Raji (cell line): ENCODE results near the gene TGM3.

Experiments used
- POLR2A ChIP-seq: IDR thresholded peaks from 2 replicates; pipeline ENCODE4 v1.6.1; 2011; ENCODE audit warnings: low read depth, low read length, control low read depth; ENCODE audit not compliant: insufficient read depth

Gene TGM3

DNA sequence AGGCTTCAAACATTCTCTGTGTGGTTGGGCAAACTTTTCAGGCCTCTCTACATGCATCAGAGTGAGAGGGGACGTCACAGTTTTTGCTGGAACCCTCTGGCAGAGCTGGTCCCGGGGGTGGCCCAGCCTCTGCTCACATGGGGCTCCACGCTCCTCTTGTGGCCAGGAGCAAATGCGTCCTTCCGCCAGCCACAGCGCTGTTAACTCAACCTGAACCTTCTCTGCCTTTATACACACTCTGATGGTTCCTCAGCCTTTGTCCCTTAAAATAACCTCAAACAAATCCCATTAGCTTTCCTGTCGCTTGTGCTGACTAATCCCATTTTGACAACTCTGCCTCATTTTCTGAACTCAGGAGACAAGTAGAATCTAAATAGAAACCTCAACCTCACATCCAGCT, 45.5 kb downstream of the TGM3 start:
- TF ChIP-seq POLR2A, result no peak

GRCh38 chr20:2342243-2342642, 46.4 kb downstream of the TGM3 start:
- no peak for TF ChIP-seq POLR2A

DNA sequence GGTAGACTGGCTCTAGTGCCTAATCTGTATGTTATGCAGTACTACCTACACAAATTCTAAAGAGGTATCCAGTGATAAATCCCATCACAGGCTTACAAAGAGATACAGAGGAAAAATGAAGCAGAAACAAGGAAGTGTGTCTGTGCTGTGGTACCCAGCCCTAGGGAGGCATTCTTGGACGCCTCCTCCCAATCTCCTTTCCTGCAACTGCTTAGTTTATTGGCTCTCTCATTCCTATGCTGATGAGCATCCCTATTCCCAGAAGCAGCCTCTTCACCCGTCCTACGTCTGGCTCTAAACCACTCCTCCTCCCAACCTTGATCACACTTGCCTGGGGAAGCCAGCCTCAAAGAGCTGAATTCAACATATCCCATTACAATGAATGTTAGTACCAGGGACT, 50.4 kb downstream of the TGM3 start:
- TF ChIP-seq POLR2A, result no peak

GRCh38 chr20:2348336-2348735, 52.5 kb downstream of the TGM3 start:
- no peak for TF ChIP-seq POLR2A

DNA sequence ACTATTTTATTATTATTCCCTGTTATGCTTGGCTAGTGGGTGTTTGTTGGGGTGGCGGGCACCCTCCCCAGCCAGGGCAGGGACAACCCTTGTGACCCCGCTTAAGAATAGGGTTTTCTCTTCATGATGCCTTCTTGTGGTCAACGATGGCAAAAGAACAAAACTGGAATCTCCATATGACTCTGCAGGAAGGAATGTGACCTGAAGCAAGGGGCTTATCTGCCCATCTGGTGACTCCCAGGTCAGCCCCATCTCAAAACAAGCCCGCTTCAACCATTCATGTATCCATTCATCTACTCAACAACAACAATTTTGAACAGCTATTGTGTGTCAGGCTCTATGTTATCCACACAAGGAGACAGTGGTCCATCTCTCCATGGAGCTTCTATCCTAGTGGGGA, 54.0 kb downstream of the TGM3 start:
- TF ChIP-seq POLR2A, result no peak

- TF ChIP-seq POLR2A, result no peak
Observed at GRCh38 chr20:2350606-2351005, 54.8 kb downstream of the TGM3 start.

DNA sequence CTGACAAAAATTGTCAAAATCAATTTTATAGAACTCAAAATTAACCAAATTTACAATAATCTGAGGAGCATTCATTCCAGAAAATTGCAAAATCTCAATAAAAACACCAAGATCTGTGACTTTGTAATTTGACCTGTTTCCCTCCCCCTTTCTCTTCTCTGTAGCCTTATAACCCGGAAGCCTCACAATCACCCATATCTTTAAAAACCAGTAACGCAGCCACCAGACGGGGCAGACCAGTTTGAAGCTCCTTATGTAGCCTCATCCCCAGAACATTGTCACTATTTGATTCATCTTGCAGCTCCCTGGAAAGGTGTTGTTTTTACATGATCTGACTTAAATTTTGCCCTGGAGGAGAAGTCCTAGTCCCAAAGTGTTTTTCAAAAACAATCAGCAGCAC, 57.4 kb downstream of the TGM3 start:
- no peak for TF ChIP-seq POLR2A

DNA sequence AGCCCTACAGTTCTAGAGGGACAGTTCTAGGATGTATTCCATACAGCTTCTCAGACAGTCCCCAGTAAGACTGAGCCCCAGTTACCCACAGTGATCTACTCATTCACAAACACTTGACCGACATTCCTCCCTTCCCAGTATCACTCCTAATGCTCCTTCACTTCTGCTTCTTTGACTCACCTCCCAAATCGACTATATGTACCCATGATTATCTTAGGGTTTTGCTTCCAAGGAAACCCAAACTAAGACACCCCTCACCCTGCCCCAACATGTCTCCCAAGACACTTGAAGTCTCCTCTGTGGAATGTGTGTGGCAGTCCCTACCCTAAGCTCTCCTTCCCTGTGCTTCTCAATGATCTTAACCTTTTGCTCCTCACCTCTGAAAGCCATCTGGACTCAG, 61.3 kb downstream of the TGM3 start:
- TF ChIP-seq POLR2A, result no peak

GRCh38 chr20:2358006-2358405, 62.2 kb downstream of the TGM3 start:
- no peak for TF ChIP-seq POLR2A

GRCh38 chr20:2361035-2361593, 65.3 kb downstream of the TGM3 start:
- no peak for TF ChIP-seq POLR2A

DNA sequence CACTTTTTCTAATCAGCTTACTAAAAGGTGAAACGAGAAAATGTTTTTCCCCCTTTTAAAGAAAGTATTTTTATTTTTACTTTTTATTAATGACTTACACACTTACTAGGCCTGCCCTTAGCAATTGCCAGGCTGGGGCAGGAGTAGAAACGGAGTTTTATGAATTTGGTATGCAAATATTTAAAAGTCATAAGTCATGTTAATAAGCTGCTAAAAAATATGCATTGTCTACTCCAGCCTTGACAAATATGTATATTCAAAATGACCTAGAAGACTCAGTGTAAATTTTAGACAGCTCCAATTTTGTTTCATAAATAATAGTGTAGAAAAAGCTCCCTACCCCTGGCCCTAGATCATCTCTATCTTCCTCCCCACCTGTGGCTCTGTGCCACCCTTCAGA, 67.4 kb downstream of the TGM3 start:
- TF ChIP-seq POLR2A, result no peak

GRCh38 chr20:2363587-2363986, 67.8 kb downstream of the TGM3 start:
- no peak for TF ChIP-seq POLR2A

- TF ChIP-seq POLR2A, result no peak
Observed at GRCh38 chr20:2364044-2364443, 68.2 kb downstream of the TGM3 start.

DNA sequence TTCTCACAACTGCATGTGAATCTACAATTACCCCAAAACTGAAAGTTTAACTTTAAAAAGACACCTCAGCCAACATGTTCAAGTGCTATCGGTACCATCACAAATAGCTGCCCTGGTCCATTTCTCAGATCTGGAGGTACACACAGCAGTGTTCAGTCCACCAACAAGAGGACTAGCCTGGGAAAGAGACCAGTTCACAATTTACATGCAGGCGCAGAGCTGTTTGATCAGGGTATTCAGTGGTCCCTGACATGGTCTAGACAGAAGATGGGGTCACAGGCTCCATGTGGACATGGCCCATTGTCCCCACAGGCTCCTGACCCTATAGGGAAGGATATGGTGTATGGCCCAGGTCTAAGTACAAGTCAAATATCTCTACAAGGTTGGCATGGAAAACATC, 69.3 kb downstream of the TGM3 start:
- no peak for TF ChIP-seq POLR2A

GRCh38 chr20:2365666-2366065, 69.9 kb downstream of the TGM3 start:
- TF ChIP-seq POLR2A, result no peak

- TF ChIP-seq POLR2A, result no peak
Observed at GRCh38 chr20:2368621-2369020, 72.8 kb downstream of the TGM3 start.

- no peak for TF ChIP-seq POLR2A
Observed at GRCh38 chr20:2373098-2373497, 77.3 kb downstream of the TGM3 start.
